Caco-2 (cell line): ENCODE results near the gene DENND2D. TPM values are rescaled to one million over a fixed set of nuclear protein-coding genes. Genes with fewer than 3 reads are reported as not detected.
A peak's percentile ranks its signal among the peaks of the same experiment; 100 is the strongest.

Experiments
- BruUV-seq: library from RNA; stranded (reverse); fragments of 400-500 nt; replicated peaks from 2 replicates; lab custom pipeline; 2021; lab: Mats Ljungman, UMichigan
- CTCF ChIA-PET: fragments of 300-600 bp; sonication (Branson Sonifier 250); formaldehyde crosslinking; loops from one replicate; lab custom pipeline; 2022; ENCODE audit warnings: antibody characterized with exemption; lab: Charles Lee
- POLR2A ChIA-PET: fragments of 300-600 bp; sonication (Branson Sonifier 250); formaldehyde crosslinking; loops from one replicate; lab custom pipeline; 2022; ENCODE audit warnings: antibody characterized with exemption; lab: Charles Lee
- DNase-seq, 2 experiments: peaks; one replicate each; pipeline versions ENCODE4 v3.0.0 to v3.0.0-alpha.2; 2020 to 2022
- H3K27me3 ChIP-seq: replicated peaks from 2 replicates; pipeline ENCODE4 v1.6.0; 2011; ENCODE audit warnings: low read length; ENCODE audit not compliant: control insufficient read depth, insufficient read depth
- H3K36me3 ChIP-seq: 2 replicates; pipeline ENCODE4 v1.5.1; 2011; ENCODE audit warnings: low read length; ENCODE audit not compliant: control insufficient read depth, insufficient read depth
- H3K4me1 ChIP-seq: fragments of 250-450 bp; sonication (Bioruptor Pico); 2 replicates; pipeline ENCODE4 v1.5.1; 2020; ENCODE audit warnings: mild to moderate bottlenecking
- H3K4me3 ChIP-seq: 2 replicates; pipeline ENCODE4 v1.5.1; 2011; ENCODE audit warnings: low read depth, mild to moderate bottlenecking, control low read depth, low read length
- H3K9me3 ChIP-seq: fragments of 250-450 bp; sonication (Bioruptor Pico); 2 replicates; pipeline ENCODE4 v1.5.1; 2020; ENCODE audit warnings: mild to moderate bottlenecking, moderate library complexity
- H3K27ac Mint-ChIP-seq: one replicate; pipeline ENCODE4 v1.8.0; 2022; ENCODE audit warnings: mixed read lengths; ENCODE audit not compliant: unreplicated experiment
- H3K27me3 Mint-ChIP-seq: one replicate; pipeline ENCODE4 v1.8.0; 2022; ENCODE audit warnings: mixed read lengths; ENCODE audit not compliant: insufficient read depth, unreplicated experiment
- H3K36me3 Mint-ChIP-seq: one replicate; pipeline ENCODE4 v1.8.0; 2022; ENCODE audit warnings: mild to moderate bottlenecking, mixed read lengths; ENCODE audit not compliant: insufficient read depth, unreplicated experiment
- H3K4me1 Mint-ChIP-seq: one replicate; pipeline ENCODE4 v1.8.0; 2022; ENCODE audit warnings: low read depth, mixed read lengths; ENCODE audit not compliant: unreplicated experiment
- H3K4me3 Mint-ChIP-seq: one replicate; pipeline ENCODE4 v1.8.0; 2022; ENCODE audit warnings: mild to moderate bottlenecking, moderate library complexity, mixed read lengths; ENCODE audit not compliant: unreplicated experiment
- H3K9me3 Mint-ChIP-seq: one replicate; pipeline ENCODE4 v1.8.0; 2022; ENCODE audit warnings: mixed read lengths; ENCODE audit not compliant: unreplicated experiment
- CTCF ChIP-seq, 2 experiments: fragments of 200-600 bp in 1 of 2; IDR thresholded peaks; 1 replicate in 1 of 2; 2 replicates in 1 of 2; pipeline versions ENCODE4 v1.5.1 to v1.8.0; 2011 to 2022; ENCODE audit warnings: antibody characterized with exemption in 1 of 2, control low read depth in 1 of 2, inconsistent platforms in 1 of 2, low read depth in 1 of 2, low read length in 1 of 2, mild to moderate bottlenecking in 1 of 2, moderate library complexity in 1 of 2; ENCODE audit not compliant: insufficient read depth in 1 of 2, severe bottlenecking in 1 of 2, unreplicated experiment in 1 of 2
- intact Hi-C: fragments of 100-400 bp; cut with micrococcal nuclease; formaldehyde crosslinking; loops from one replicate; pipeline ENCODE4 v1.10.0; 2022; ENCODE audit not compliant: unreplicated experiment
- total RNA-seq: library from RNA; stranded (reverse); gene quantifications from 2 replicates; pipeline ENCODE4 v1.2.3, GENCODE V29; 2022

Gene DENND2D
- total RNA-seq, 1 experiment from 2014 or later: 20.4 TPM

DNA sequence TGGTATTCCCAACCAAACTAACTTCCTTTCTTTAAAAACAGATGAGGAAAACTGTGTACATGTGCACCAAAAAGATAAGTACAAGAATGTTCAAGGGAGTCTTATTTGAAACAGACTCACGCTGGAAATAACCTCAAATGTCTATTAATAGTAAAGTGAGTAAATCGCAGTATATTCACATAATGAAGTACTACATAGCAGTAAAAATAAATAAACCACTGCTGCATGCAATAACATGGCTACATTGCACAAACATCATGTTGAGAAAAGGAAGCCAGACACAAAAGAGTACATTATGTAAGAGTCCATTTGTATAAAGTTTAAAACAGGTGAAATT is 5.2 kb upstream of the DENND2D start:
- BruUV-seq: no TSS peak

DNA sequence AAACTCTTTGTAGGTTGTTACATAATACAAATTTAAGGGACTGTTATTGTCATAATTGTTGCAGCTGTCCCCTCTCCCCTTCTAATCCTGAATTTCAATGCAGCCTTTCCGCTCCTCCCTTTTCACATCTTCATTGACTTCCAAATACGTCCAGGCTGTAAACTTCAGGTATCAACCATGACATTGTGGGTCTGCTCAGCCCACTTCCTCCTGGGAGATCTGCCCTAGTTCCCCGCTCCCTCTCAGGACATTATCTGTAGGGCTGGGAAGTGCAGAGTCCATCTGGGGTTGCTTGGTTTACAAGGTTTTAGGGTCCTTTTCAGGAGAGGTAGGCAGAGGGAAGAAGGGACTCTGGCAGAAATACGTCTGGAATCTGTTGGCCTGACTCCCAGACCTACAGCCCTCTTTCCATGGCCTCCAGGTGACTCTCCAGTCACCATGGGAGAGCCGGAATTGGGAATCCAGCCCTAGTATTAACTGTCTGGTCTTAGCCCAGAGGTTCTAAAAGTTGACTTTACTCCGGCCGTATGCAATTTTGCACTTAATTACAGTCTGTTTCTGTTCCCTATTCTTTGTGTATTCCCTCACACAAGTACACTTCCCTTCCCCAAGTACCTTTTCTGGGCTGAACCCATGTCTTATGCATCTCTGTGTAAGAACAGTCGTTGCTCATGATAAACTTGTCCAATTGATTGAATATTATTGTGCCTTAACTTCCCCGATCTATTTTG is 4.7 kb upstream of the DENND2D start:
- Mint-ChIP-seq H3K9me3 (no peaks in the 10 kb centered on the region), H3K27ac (peak overlapping the region; percentile 49), H3K4me3 (peak overlapping the region; percentile 77), H3K27me3 (no peaks in the 10 kb centered on the region), H3K36me3 (no peaks in the 10 kb centered on the region), H3K4me1 (peaks cover 14% of the 10 kb centered on the region)
- Histone ChIP-seq H3K4me1 (peaks cover 34% of the 10 kb centered on the region), H3K9me3 (no peaks in the 10 kb centered on the region), H3K36me3 (no peaks in the 10 kb centered on the region), H3K27me3 (no peaks in the 10 kb centered on the region), H3K4me3 (peak overlapping the region; percentile 54)
- BruUV-seq: no TSS peak
- POLR2A ChIA-PET: no interaction called here
- intact Hi-C loops: loop anchor here (5.0 kb wide), 3 partner anchors 43 to 127 kb away; partner anchors contain the start of genes CEPT1 and DRAM2
- DNase-seq: no peak
- no peak for TF ChIP-seq CTCF (IDR thresholded peaks at IDR 0.05; ENCODE audit: insufficient read depth in 1 of 2, low read depth in 1 of 2, low read length in 1 of 2, severe bottlenecking in 1 of 2, unreplicated experiment in 1 of 2)
- CTCF ChIA-PET: interaction anchor here (1.7 kb wide), 1 partner anchor 10 kb away, joined by 7 read pairs; no protein-coding TSS in a partner anchor

More for the DNA sequence above, 5.2 kb upstream of the DENND2D start:
- CTCF ChIA-PET: no interaction called here
- H3K9me3 ChIP-seq: no peaks in the 10 kb centered on the region
- intact Hi-C loops: no loop called here
- POLR2A ChIA-PET: no interaction called here
- Mint-ChIP-seq H3K9me3 (no peaks in the 10 kb centered on the region), H3K27ac (no peak overlapping the region), H3K27me3 (no peaks in the 10 kb centered on the region), H3K4me3 (no peak overlapping the region), H3K36me3 (no peaks in the 10 kb centered on the region), H3K4me1 (peaks cover 14% of the 10 kb centered on the region)
- DNase-seq: no peak
- H3K36me3 ChIP-seq: no peaks in the 10 kb centered on the region
- H3K4me1 ChIP-seq: peaks cover 34% of the 10 kb centered on the region
- no peaks in the 10 kb centered on the region for H3K27me3 ChIP-seq
- TF ChIP-seq CTCF (IDR thresholded peaks at IDR 0.05; ENCODE audit: insufficient read depth in 1 of 2, low read depth in 1 of 2, low read length in 1 of 2, severe bottlenecking in 1 of 2, unreplicated experiment in 1 of 2): no peak
- H3K4me3 ChIP-seq: no peak overlapping the region

DNA sequence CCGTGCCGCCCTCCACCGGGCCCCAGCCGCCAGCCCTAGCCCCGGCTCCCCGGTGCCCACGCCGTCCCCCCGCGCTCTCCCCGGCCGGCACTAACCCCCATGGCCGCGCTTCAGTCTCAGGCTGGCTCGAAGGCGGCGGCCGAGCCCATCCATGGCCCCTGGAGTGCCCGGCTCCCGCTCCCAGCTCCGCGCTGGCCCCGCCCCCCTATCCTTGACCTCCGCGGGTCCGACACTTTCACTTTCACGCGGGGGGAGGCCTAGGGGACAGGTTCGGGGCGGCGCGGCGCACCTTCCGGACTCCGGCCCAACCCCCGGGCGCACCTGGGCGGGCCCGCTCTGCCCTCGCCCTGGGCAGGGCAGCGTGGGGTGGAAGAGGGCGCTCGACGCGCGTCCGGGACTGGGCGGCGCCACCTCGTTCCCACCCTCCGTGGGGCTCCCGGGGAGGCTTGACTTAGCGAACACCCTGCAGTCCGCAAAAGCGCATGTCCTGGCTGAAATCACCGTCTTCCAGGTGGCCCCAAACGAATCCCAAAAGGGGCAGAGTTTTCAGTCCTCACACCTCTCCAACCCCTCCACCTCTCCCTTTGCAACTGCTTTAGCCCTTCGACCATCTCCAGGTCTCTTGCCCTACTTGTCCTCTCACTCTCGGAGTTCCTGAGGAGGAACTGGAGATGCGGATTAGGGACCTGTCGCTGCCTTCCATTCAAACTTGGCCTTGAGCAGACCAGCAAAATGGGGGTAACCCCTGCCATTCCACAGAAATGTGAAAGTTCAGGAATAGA is 3.9 kb upstream of the DENND2D start:
- peaks cover 34% of the 10 kb centered on the region for H3K4me1 ChIP-seq
- peak overlapping the region; percentile 54 for H3K4me3 ChIP-seq
- peak; percentile 61 to 69 for DNase-seq
- peak overlapping the region; percentile 77 for H3K4me3 Mint-ChIP-seq
- peak overlapping the region; percentile 49 for H3K27ac Mint-ChIP-seq
- ChIA-PET POLR2A (interaction anchor here (0.6 to 1.0 kb wide), 3 partner anchors 9 to 416 kb away, joined by 3 to 4 read pairs (median 3); no protein-coding TSS in a partner anchor), CTCF (interaction anchor here (0.6 to 1.7 kb wide), 2 partner anchors 10 to 866 kb away, joined by 4 to 7 read pairs; no protein-coding TSS in a partner anchor)
- H3K9me3 Mint-ChIP-seq: no peaks in the 10 kb centered on the region
- no peaks in the 10 kb centered on the region for H3K36me3 Mint-ChIP-seq
- TF ChIP-seq CTCF (IDR thresholded peaks at IDR 0.05; ENCODE audit: insufficient read depth in 1 of 2, low read depth in 1 of 2, low read length in 1 of 2, severe bottlenecking in 1 of 2, unreplicated experiment in 1 of 2): no peak
- H3K27me3 ChIP-seq: no peaks in the 10 kb centered on the region
- no peaks in the 10 kb centered on the region for H3K36me3 ChIP-seq
- H3K4me1 Mint-ChIP-seq: peaks cover 14% of the 10 kb centered on the region
- TSS peak; percentile 85 for BruUV-seq
- intact Hi-C loops: loop anchor here (5.0 kb wide), 3 partner anchors 42 to 128 kb away; partner anchors contain the start of genes CEPT1 and DRAM2
- H3K9me3 ChIP-seq: no peaks in the 10 kb centered on the region
- H3K27me3 Mint-ChIP-seq: no peaks in the 10 kb centered on the region
